Hypothalamus (tissue), 51 donors: ENCODE measurements around the gene SMIM44.
"Not testable (repeated sequence)": the region's sequence is repeated elsewhere in the genome, so short reads cannot be mapped to it uniquely, and the experiment has no call there.

Source experiments
- DNase-seq, 51 donors: peaks; one replicate each; lab custom pipeline; 2025; lab: John Stamatoyannopoulos, UW

Gene SMIM44

GRCh38 chr19:3462991-3463713 is 20.1 kb downstream of the SMIM44 start:
- no peak for DNase-seq

- no peak for DNase-seq
These were observed 23.2 kb downstream of the SMIM44 start for GRCh38 chr19:3459965-3460582.

- DNase-seq = peak in 46 of 51 donors; percentile 10 to 82 (median 58)
These were observed 24.0 kb downstream of the SMIM44 start for GRCh38 chr19:3459089-3459881.

- peak in 2 of 51 donors; percentile 11 to 14 for DNase-seq
These were observed 24.8 kb downstream of the SMIM44 start for GRCh38 chr19:3458229-3459088.

GRCh38 chr19:3457528-3458228 is 25.6 kb downstream of the SMIM44 start:
- no peak for DNase-seq

GRCh38 chr19:3456925-3457527 is 26.2 kb downstream of the SMIM44 start:
- DNase-seq = no peak

- DNase-seq = no peak
These were observed 27.2 kb downstream of the SMIM44 start for GRCh38 chr19:3455960-3456601.

- no peak for DNase-seq
These were observed 27.8 kb downstream of the SMIM44 start for GRCh38 chr19:3455393-3455955.

GRCh38 chr19:3454656-3455392 is 28.4 kb downstream of the SMIM44 start:
- no peak for DNase-seq

GRCh38 chr19:3453840-3454239 is 29.4 kb downstream of the SMIM44 start:
- DNase-seq = no peak

GRCh38 chr19:3452942-3453214 is 30.4 kb downstream of the SMIM44 start:
- not testable (repeated sequence) for DNase-seq

GRCh38 chr19:3452171-3452941 is 30.9 kb downstream of the SMIM44 start:
- DNase-seq = no peak

- DNase-seq = no peak
These were observed 31.8 kb downstream of the SMIM44 start for GRCh38 chr19:3451451-3451866.

GRCh38 chr19:3450796-3451411 is 32.3 kb downstream of the SMIM44 start:
- peak in 6 of 51 donors; percentile 13 to 62 (median 44) for DNase-seq

- DNase-seq = no peak
These were observed 34.5 kb downstream of the SMIM44 start for GRCh38 chr19:3448616-3449334.

- not testable (repeated sequence) for DNase-seq
These were observed 36.6 kb downstream of the SMIM44 start for GRCh38 chr19:3446657-3447056.
